Urothelium cell line (cell line): Measurements from ENCODE around the gene SPANXC.
"Not testable (repeated sequence)": the region's sequence is repeated elsewhere in the genome, so short reads cannot be mapped to it uniquely, and the experiment has no call there.

Experiments
- DNase-seq: peaks from one replicate; pipeline ENCODE4 v3.0.0; 2011; ENCODE audit warnings: low spot score, mixed read lengths
- FAIRE-seq: peaks from 2 replicates; lab custom pipeline; 2011; peaks lifted over from hg19 to GRCh38; lab: Jason Lieb, UNC

SPANXC gene

GRCh38 chrX:141242417-141242816 lies at the start of gene SPANXC:
SPANXC (minus strand) TSS chrX:141242517; CDS start chrX:141242457, 60 bp downstream.
- not testable (repeated sequence) for DNase-seq, FAIRE-seq

GRCh38 chrX:141279476-141279875 lies 37.2 kb upstream of the SPANXC start:
- FAIRE-seq (no peak), DNase-seq (no peak)

- DNase-seq (peak; percentile 11), FAIRE-seq (no peak)
Measured at GRCh38 chrX:141278306-141278705, 36.0 kb upstream of the SPANXC start.

GRCh38 chrX:141258080-141258479 lies 15.8 kb upstream of the SPANXC start:
- DNase-seq, result no peak
- FAIRE-seq, result no peak

- FAIRE-seq (no peak), DNase-seq (no peak)
Measured at GRCh38 chrX:141221611-141222010, 20.7 kb downstream of the SPANXC start.

GRCh38 chrX:141220342-141221008 lies 21.8 kb downstream of the SPANXC start:
- FAIRE-seq (no peak), DNase-seq (peak; percentile 15)

GRCh38 chrX:141214196-141214595 lies 28.1 kb downstream of the SPANXC start:
- FAIRE-seq, result no peak
- no peak for DNase-seq

- DNase-seq (no peak), FAIRE-seq (no peak)
Measured at GRCh38 chrX:141201962-141202361, 40.4 kb downstream of the SPANXC start.
